NCI-H187 treated with DMSO at 0.1 percent for 48 hours (cell line): Measurements from ENCODE around the gene RBM7.

ENCODE experiments used
- DNase-seq: peaks from one replicate; lab custom pipeline; 2025; lab: John Stamatoyannopoulos, UW

RBM7 gene

DNA sequence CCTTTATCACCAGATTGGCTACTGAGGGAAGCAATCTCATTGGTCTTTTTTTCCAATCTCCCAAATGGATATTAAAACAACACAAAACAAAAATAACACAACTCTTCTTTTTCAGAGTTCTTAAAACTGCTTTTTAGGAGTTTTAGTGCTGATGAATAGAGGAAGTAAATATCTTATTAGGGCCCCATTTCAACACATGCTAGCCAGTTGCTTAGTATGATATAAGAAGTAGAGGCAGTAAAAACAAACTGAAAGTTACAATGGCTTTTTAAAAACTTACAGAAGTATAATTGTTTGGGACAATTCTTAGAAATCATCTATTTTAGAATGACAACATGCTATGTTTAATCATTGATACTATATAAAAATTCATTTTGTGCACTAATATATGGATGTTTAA, 3.5 kb upstream of the RBM7 start:
- no peak for DNase-seq

GRCh38 chr11:114397349-114397982, 3.0 kb upstream of the RBM7 start:
- DNase-seq, result no peak

DNA sequence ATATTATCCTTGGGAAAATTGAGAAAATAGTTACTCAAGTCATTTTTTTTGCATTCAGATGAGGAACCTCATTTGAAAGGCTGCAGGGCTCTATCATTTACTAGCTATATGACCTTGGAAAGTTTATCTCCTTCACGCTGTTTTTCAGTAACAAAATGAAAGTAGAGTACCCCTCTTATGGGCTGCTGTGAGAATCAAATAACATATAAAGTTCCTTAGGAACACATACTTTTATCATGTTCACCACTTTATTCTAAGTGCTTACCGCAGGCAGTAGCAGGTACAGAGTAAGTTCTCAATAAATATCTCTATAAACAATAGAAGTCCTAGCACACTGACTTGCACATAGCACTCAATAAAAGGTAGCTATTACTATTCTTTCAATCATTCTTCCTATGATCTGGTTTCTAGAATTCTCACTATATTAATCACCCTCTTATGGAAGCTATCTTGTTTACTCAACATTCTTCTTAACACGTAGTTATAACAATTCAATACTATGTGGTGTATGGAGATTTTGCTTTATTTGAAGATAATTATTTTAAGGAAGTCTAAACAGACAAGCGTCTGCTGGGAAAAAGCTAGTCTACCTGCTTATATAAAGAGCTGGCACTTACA, 2.1 kb upstream of the RBM7 start:
- DNase-seq, result no peak

DNA sequence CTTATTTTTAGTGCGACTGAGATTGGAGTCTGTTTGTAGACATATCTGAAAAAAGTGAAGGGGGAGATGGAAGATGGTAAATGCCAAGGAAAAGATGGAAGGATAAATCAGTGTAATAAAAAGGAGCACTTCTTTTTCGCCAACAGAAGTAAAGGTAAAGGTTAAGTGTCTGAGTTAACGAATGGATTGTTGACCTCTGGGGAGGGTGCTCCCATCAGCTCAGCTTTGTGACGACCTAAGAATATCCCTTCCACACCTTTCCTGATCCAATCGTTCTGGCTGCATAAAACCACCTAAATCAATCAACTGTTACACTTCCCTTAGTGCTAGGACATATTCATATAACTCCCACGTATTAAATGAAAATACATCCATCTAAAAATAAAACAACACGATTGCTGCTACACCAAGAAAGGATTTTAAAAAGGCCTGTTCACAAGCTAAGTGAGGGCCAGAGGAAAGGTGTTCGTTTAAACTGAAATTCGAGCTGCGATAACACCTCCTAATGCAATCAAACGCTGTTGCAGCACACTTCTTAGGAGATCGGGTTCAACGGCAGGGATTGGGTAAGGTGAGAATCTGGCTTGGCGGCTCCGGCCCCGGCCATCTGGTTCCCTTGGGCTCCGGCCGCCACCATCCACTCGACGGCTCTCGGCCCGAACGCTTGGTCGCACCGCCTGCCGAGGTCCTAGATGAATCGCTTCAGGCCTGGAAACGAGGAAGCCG, 813 bp upstream of the RBM7 start:
- DNase-seq, result no peak

DNA sequence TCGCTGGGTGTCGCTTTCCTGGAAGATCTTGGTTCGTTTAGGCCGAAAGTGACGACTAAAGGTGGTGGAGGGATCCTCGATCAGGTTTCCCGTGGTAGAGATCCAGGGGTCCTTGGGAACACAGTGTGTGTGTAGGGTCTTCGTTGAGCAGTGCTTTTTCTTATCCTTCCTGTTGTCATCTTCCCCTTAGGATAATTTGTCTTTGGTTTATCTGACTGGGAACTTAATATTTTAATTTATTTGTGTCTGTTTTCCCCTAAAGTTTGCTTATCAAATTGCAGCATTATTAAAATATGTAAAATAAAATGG, 403 bp downstream of the RBM7 start:
- DNase-seq, result no peak

DNA sequence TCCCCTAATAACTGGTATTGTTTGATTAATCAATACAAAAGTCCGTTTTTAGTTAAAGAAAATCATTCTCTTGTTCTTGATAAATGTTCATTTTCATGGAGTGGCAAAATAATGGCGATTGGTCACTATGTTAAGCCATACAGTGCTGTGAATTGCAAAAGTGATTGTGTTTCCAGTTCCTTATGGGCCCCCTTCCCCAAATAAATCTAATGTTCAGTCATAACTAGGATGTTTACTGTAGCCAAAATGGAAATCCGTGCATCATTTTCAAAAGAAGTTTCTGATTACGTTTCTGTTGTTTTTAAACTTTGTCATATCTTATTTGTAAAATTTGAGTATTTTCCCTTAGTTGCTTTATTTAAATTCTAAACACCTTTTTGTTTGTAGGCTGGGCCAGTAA, 845 bp downstream of the RBM7 start:
- DNase-seq, result no peak

DNA sequence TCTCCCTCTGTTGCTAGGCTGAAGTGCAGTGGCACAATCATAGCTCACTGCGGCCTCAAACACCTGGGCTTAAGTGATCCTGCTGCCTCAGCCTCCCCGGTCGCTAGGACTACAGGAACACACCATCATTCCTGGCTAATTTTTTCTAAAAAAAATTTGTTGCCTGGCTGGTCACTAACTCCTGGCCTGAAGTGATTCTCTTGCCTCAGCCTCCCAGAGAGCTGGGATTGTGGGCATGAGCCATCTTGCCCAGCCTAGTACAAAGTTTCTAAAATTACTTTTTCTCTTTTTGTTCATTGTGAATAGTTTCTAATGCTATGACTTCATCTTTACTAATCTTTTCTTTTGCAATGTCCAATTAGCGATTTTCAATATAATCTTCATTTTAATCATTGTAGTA, 12.5 kb downstream of the RBM7 start:
- no peak for DNase-seq

DNA sequence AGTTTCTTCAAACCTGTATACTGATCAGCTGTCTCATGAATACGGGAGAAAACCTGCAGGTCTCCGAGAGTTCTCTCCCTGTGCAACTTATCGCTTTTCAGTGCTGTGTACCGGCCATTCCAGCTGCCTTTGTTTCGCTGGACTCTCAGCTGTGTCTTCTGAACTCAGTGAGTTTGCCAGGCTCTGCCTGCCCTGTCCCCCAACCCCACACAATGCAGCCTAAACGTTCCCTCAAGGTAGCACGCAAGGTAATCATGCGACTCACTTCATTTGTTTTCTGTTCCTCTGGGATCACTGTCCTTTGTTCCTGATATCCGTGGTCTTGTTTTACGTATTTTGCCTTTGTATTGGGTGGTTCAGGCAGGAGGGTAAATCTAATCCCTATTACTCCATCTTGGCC, 13.5 kb downstream of the RBM7 start:
- no peak for DNase-seq

- no peak for DNase-seq
Observed at GRCh38 chr11:114416441-114416961, 16.0 kb downstream of the RBM7 start.

- no peak for DNase-seq
Observed at GRCh38 chr11:114426280-114426679, 25.8 kb downstream of the RBM7 start.

GRCh38 chr11:114430290-114430689, 29.8 kb downstream of the RBM7 start:
- no peak for DNase-seq

DNA sequence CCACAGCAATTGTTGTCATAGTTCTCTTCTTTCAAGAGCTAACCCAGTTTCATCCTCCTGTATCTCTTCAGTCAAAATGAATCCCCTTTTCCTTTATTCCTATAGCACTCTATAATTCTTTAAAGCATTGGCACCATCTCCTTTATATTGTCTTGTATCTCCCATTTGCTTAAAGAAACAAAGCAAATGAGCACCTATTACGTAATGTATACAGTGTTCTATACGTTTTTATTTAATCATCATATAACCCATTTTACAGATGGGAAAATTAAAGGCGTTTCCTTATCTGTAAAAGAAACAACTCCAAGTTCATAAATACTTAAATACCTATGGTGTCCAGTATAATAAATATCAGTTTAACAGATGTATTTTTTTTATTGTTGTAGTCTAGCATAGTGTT, 32.4 kb downstream of the RBM7 start:
- DNase-seq, result no peak

DNA sequence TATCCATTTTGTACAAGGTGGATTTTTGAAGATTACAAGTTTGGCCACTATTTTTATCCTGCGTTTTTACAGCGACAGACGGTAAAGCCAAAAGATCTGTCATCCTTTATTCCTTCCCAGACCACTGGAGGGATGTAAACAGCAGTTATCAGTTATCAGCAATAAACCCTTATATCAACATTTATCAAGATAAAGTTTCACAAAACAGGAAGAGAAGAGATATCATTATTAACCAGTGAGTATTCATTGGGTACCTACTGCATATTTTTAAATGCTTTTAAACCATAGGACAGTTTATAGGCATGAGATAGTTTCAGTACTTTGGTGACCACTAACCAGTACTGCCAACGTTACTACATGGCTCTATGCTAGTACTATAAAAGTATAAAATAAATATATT, 32.9 kb downstream of the RBM7 start:
- no peak for DNase-seq

- no peak for DNase-seq
Observed at GRCh38 chr11:114438303-114438702, 37.8 kb downstream of the RBM7 start.

DNA sequence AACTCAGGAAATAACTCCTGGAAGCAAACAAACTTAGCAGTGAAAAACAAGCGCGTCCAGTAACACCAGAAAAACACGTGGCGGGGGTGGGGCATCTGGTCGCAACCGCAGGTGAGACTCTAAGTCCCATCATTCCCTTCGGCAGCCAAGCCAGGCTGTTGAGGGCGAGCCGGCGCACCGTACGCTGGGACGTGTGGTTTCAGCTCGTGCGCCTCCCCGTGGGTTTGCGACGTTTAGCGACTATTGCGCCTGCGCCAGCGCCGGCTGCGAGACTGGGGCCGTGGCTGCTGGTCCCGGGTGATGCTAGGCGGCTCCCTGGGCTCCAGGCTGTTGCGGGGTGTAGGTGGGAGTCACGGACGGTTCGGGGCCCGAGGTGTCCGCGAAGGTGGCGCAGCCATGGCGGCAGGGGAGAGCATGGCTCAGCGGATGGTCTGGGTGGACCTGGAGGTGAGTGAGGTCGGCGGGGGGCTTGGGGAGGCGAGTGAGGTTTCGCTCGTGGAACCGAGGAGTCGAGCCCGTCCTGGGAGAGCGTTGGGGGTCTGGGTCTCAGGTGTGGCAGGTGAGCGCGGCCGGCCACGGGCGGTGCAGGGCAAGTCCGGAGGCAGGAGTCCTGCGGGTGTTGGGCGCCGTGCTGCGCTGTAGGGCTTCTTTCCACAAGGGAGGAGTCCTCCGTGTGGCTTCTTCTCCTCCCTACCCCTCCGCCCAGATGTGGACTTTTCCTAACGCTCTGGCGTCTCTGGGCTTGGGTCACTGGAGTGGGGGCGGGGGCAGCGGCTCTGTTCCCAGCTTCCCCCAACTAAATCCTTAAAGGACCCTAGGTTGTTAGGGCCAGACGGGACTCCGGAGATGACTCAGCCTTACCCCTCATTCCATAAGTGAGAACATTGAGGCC, 39.0 kb downstream of the RBM7 start, which contains the start of gene REXO2:
REXO2 (plus strand) TSS at position 239 of the 892 bp plus-strand sequence; CDS start at position 301, 62 bp downstream.
- peak; percentile 76 for DNase-seq

DNA sequence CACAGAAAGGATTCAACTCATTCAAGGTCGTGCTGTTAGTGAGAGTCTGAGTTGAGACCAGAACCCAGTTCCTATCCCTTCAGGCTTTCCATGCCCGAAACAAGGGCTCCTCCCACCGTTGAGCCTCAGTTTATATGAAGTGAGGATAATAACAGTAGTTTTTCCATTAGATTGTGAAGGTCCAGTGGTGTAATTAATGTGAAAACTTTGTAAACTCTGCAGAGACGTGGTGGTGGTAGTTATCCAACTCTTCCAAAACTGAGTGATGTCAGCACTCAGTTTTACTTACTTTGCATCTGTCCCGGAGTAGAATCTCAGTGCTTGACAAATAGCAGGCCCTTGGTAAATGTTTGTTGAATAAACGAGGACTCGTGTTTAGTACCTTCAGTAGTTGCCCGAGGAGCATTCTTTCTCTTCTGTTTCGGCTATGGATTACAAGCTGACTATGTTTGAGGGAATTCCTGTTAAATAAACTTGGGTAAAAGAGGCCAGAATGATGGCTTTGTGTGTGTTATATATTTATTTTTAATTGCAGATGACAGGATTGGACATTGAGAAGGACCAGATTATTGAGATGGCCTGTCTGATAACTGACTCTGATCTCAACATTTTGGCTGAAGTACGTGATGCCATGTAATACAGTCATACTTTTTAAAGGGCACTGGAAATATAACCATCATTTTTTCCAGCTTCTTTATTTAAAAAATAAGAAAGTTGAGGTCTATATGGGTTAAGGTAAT, 39.8 kb downstream of the RBM7 start:
- DNase-seq, result no peak

GRCh38 chr11:114440971-114441763, 40.7 kb downstream of the RBM7 start:
- DNase-seq, result no peak

- no peak for DNase-seq
Observed at GRCh38 chr11:114441921-114442320, 41.5 kb downstream of the RBM7 start.

DNA sequence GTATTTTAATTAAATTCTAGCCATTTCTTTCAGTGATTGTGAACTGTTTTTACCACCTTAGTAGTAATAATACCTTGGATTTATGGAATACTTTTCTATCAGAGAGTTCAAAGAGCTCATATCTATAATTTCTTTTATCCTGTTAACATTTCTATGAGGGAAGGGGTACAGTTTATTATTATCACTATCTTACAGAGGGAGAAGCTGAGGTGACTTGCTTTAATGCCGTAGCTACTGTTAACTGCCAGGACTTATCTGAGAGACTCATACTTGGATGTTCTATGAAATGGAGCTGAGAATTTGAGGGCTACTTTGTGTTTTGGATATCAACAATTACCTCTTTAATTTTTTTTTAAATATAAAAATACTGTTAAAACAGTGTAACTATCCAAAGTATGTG, 42.1 kb downstream of the RBM7 start:
- DNase-seq, result no peak

- DNase-seq, result no peak
Observed at GRCh38 chr11:114447444-114447843, 47.0 kb downstream of the RBM7 start.

- no peak for DNase-seq
Observed at GRCh38 chr11:114447892-114448291, 47.4 kb downstream of the RBM7 start.
